GM13977 (cell line): Measurements from ENCODE around the gene NF2.

Experiments used
- DNase-seq: peaks from one replicate; pipeline ENCODE4 v3.0.0; 2012; ENCODE audit warnings: low spot score
- in situ Hi-C: fragments of 300-500 bp; cut with MboI; formaldehyde crosslinking; loops from one replicate; pipeline ENCODE4 v1.12.0; 2022; ENCODE audit warnings: low sequenced_read_pairs, low pct_unique_long_range_greater_than_20kb, mixed read lengths, inconsistent platforms; ENCODE audit not compliant: unreplicated experiment
- TF ChIP-seq, protein P1 (sequence below): IDR thresholded peaks from 2 replicates; pipeline ENCODE4 v1.5.1; 2012; ENCODE audit warnings: mild to moderate bottlenecking, control low read depth; ENCODE audit not compliant: insufficient read depth; ENCODE audit errors: extremely low read depth, missing control alignments

NF2 gene

DNA sequence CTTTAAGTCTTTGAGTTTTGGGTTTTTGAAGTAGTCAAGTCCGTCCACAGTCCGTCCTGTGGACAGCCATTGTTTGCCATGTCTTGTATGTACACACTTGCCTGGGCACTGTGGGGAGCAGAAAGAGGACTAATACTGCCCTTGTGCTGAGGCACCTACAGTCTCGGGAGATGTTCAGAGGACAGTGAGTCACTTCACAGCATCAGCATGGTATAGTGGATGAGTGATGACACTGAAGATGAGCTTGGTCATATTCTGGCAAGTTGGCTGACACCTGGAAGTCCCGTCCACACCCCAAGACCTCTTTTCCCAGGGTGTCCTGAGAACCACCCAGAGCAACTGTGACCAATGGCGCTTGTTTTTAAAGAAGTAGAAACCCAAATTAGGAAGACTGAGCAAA is 29.2 kb downstream of the NF2 start:
- TF ChIP-seq, protein P1, sequence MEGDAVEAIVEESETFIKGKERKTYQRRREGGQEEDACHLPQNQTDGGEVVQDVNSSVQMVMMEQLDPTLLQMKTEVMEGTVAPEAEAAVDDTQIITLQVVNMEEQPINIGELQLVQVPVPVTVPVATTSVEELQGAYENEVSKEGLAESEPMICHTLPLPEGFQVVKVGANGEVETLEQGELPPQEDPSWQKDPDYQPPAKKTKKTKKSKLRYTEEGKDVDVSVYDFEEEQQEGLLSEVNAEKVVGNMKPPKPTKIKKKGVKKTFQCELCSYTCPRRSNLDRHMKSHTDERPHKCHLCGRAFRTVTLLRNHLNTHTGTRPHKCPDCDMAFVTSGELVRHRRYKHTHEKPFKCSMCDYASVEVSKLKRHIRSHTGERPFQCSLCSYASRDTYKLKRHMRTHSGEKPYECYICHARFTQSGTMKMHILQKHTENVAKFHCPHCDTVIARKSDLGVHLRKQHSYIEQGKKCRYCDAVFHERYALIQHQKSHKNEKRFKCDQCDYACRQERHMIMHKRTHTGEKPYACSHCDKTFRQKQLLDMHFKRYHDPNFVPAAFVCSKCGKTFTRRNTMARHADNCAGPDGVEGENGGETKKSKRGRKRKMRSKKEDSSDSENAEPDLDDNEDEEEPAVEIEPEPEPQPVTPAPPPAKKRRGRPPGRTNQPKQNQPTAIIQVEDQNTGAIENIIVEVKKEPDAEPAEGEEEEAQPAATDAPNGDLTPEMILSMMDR = no peak
- in situ Hi-C loops = no loop called here
- no peak for DNase-seq

DNA sequence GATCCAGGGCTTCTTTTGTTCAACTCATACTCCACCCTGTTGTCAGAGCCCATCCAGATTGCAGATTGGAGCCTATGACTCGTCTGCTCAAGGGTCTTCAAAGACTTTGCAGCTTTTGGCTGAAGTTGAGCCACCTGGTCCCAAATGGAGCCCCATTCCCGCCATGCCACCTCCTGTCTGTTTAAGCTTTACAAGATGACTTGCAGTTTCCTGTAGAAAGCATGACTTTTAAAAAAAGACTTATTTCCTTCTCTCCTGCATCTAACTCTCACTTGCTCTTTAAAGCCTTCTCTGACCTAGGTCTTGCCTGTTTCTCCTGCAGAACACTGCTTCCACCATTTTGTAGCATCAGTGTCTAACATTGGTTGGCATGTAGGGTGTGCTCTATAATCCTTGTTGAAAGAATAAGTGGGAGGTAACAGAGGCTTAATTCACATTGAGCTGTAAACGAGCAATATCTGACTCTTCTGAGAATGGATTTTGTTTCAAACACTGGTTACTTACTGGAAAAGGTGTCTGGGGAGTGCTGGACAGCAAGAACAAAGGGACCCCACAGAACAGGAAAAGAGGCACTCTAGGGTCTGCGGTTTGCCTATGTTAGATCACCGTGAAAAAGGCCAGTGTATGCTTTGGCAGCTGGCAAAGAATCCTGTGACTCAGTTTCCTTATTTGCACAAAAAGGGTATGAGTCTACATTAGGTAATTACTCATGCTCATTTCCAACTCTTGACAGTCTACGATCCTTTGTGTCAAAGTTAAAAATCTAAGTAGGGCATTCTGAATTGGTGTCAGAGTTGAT is 30.3 kb downstream of the NF2 start:
- TF ChIP-seq, protein P1 = no peak
- DNase-seq = no peak
- in situ Hi-C loops = no loop called here

DNA sequence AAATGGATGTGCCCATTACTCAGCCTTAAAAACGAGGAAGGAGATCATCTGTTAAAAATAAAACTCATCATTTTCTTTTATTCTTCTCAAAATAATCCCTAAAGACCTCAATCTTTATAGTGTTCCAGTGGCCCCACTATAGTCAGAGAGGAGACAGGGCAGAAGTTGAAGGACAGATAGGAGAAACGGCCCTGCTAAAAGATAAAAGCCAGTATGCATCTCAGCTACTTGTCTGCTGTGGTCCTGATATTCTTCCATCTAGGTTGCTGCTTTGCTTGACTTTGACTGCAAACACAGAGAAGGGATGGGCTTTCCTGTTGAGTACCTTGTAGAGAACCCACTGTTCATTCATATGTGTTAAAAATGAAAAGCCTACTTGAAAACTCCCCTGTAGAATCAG is 31.4 kb downstream of the NF2 start:
- DNase-seq = no peak
- TF ChIP-seq, protein P1 = no peak
- in situ Hi-C loops = no loop called here

GRCh38 chr22:29635734-29636357 is 32.4 kb downstream of the NF2 start:
- in situ Hi-C loops = no loop called here
- DNase-seq = peak; percentile 39
- TF ChIP-seq, protein P1 = peak; percentile 57

DNA sequence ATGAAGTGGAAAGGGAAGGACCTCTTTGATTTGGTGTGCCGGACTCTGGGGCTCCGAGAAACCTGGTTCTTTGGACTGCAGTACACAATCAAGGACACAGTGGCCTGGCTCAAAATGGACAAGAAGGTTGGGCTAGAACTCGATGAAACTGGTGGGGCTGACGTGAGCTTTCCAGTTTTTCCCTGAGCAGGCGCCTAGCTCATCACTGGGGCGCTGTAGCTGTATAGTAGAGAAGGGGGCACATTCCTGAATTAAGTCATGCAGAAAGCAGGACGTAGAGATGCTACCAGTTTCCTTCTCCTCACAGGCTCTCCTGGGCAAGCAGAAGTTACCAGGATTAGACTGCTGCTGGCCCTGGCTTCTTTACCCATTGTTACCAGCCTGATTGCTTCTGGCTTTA is 33.3 kb downstream of the NF2 start:
- in situ Hi-C loops = no loop called here
- DNase-seq = no peak
- TF ChIP-seq, protein P1 = no peak

- no peak for DNase-seq
- TF ChIP-seq, protein P1 = no peak
- in situ Hi-C loops = no loop called here
Observed at GRCh38 chr22:29637181-29637580, 33.7 kb downstream of the NF2 start.
